Right kidney (tissue), 1 donor: ENCODE measurements around the gene MRPL19.

ENCODE experiments used
- DNase-seq: peaks from one replicate; pipeline ENCODE4 v3.0.0-alpha.2; 2016

MRPL19 gene

GRCh38 chr2:75729861-75730260 is 83.3 kb downstream of the MRPL19 start:
- DNase-seq = no peak

GRCh38 chr2:75736276-75736675 is 89.7 kb downstream of the MRPL19 start:
- no peak for DNase-seq

DNA sequence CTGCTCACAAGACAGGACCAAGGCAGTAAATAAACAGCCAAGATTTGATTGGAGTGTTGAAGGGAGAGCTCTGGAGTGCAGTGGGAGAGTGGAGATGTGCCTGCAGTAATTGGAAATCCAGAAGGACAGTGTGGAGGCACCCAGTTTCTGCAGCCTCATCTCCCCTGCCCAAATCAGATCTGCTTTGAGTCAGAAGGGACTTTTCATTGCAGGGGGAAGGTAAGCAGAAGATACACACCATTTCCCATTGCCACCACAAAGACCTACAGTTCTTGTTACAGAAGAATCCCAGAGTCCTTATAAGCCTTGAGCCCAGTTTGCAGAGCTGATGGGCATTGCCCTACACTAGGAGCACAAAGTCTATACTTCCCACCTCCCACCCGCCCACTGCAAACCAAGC is 91.4 kb downstream of the MRPL19 start:
- DNase-seq = no peak
